22Rv1 (cell line): ENCODE results near the gene MIR17HG.

ENCODE experiments used
- CTCF ChIP-seq: fragments of 450-650 bp; IDR thresholded peaks from 2 replicates; pipeline ENCODE4 v1.5.1; 2017; ENCODE audit warnings: mild to moderate bottlenecking
- ZFX ChIP-seq: fragments of 450-650 bp; IDR thresholded peaks from 2 replicates; pipeline ENCODE4 v1.6.1; 2017; ENCODE audit warnings: antibody characterized with exemption, borderline replicate concordance

GRCh38 chr13:91303031-91303430 lies 44.5 kb upstream of the MIR17HG start:
- TF ChIP-seq CTCF (no peak), ZFX (no peak)
